ENCODE results near the gene CHCHD10. TPM values are rescaled to one million over a fixed set of nuclear protein-coding genes. Genes with fewer than 3 reads are reported as not detected.
A peak's percentile ranks its signal among the peaks of the same experiment; 100 is the strongest.

CHCHD10 gene
- total and polyA plus RNA-seq, 4 donors: 13.4 to 784 (median 139) TPM

DNA sequence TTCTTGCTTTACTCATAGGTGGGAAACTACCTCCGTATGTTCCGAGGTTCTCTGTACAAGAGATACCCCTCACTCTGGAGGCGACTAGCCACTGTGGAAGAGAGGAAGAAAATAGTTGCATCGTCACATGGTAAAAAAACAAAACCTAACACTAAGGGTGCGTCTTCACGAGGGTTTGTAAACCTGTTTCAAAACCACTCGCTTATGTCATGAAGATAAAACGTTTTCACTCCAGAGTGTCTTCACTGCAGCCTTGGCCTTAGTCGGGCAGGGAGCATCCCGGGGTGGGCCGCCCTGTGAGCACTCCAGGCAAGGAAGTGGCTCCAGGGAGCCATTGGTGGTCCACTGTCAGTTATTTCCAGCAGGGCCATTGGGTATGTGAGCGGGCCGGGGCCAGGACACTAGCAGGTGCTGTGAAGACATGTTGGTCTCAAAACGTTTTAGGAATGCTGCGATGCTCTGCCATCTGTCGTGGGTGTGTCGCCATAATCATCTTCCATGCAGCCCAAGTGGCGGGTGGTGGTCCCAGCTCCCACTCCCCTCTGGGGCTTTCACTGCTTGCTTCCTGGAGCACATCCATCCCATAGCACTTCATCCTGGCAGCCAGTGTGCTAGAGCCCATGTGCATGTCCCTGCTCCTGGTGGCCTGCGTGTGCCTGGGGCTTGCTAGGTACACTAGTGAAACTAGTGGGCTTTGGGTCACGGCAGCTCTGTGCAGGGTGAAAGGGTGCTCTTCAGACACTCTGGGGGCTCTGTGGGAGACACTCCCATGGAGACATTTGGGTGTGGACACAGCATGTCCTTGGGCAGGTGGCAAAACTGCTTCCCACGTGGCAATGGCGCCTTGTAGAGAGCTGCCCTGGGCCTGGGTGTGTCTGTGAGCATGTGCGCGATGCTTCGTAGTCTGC is 24.2 kb upstream of the CHCHD10 start:
- no peaks in the 10 kb centered on the region for H3K9me3 ChIP-seq (ENCODE audit: control insufficient read depth in 4 of 4, low read length in 3 of 4)
- DNase-seq (ENCODE audit: low spot score): no peak
- H3K4me3 ChIP-seq (ENCODE audit: low read depth in 1 of 3, low read length in 3 of 3): no peak overlapping the region
- no peaks in the 10 kb centered on the region for H3K27me3 ChIP-seq (ENCODE audit: control insufficient read depth in 4 of 4, insufficient read depth in 4 of 4, low read length in 3 of 4)
- WGBS: 92% methylated on average over 25 of the region's 25 CpGs
- peaks cover 7 to 36% (median 18%) of the 10 kb centered on the region in 4 donors for H3K36me3 ChIP-seq (ENCODE audit: control insufficient read depth in 4 of 4, insufficient read depth in 3 of 4, low read depth in 1 of 4, low read length in 3 of 4)
- H3K9ac ChIP-seq (ENCODE audit: low read depth in 1 of 2, low read length in 2 of 2): no peak overlapping the region
- no peak overlapping the region for H3K27ac ChIP-seq (ENCODE audit: low read depth in 1 of 2, low read length in 2 of 2)
- peaks cover 0 to 16% (median 8%) of the 10 kb centered on the region in 4 donors for H3K4me1 ChIP-seq (ENCODE audit: control insufficient read depth in 4 of 4, insufficient read depth in 4 of 4, low read length in 3 of 4)
- TF ChIP-seq JUND (IDR thresholded peaks at IDR 0.05): no peak
- TF ChIP-seq HNF4A (conservative IDR thresholded peaks at IDR 0.05): no peak
- TF ChIP-seq, protein P1, sequence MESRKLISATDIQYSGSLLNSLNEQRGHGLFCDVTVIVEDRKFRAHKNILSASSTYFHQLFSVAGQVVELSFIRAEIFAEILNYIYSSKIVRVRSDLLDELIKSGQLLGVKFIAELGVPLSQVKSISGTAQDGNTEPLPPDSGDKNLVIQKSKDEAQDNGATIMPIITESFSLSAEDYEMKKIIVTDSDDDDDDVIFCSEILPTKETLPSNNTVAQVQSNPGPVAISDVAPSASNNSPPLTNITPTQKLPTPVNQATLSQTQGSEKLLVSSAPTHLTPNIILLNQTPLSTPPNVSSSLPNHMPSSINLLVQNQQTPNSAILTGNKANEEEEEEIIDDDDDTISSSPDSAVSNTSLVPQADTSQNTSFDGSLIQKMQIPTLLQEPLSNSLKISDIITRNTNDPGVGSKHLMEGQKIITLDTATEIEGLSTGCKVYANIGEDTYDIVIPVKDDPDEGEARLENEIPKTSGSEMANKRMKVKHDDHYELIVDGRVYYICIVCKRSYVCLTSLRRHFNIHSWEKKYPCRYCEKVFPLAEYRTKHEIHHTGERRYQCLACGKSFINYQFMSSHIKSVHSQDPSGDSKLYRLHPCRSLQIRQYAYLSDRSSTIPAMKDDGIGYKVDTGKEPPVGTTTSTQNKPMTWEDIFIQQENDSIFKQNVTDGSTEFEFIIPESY (IDR thresholded peaks at IDR 0.05): no peak
- TF ChIP-seq, protein P2, sequence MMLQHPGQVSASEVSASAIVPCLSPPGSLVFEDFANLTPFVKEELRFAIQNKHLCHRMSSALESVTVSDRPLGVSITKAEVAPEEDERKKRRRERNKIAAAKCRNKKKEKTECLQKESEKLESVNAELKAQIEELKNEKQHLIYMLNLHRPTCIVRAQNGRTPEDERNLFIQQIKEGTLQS (IDR thresholded peaks at IDR 0.05): no peak
- TF ChIP-seq SP1 (IDR thresholded peaks at IDR 0.05): no peak

DNA sequence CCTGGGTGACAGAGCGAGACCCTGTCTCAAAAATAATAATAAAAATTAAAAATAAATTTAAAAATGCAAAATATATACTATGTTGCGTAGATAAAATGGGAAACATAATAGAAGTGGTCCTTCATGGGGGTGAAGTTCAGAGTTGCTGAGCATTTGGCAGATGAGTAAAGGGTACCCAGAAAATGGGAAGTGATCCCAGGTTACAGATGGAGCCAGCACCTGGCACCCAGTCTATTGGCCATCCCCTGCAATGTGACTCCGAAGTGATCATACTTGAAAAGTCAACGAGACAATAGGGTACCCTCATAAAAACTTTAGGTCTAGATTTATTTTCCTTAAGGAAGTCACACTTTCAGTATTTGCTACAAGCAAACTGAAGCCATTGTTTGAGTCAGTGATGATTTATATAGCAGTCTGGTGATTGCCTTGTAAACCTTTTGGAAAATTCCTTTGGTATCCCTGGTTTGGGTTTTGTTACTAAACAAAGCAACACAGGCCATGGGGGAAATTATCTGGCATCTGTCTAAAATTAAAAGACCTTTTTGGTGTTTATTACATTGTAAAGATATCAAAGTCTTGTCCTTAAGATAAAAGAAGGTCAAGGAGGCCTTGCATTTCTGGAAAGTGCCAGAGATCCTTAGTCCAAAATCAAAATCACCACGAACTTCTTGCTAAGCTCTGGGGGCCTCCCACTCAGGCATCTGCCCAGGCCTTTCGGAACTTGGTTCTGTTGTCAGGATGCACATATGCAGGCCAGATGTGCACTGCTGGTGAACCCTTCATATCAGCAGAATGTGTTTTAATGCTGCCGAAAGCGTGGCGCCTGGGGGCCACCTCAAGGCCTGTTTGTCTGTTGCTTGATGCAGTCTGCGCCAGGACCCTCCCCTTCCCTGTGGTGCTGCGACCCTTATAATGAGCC is 23.3 kb upstream of the CHCHD10 start:
- Histone ChIP-seq H3K4me1 (ENCODE audit: control insufficient read depth in 4 of 4, insufficient read depth in 4 of 4, low read length in 3 of 4) (peaks cover 2 to 22% (median 14%) of the 10 kb centered on the region in 4 donors), H3K27ac (ENCODE audit: low read depth in 1 of 2, low read length in 2 of 2) (no peak overlapping the region), H3K4me3 (ENCODE audit: low read depth in 1 of 3, low read length in 3 of 3) (no peak overlapping the region), H3K27me3 (ENCODE audit: control insufficient read depth in 4 of 4, insufficient read depth in 4 of 4, low read length in 3 of 4) (no peaks in the 10 kb centered on the region), H3K9me3 (ENCODE audit: control insufficient read depth in 4 of 4, low read length in 3 of 4) (no peaks in the 10 kb centered on the region), H3K36me3 (ENCODE audit: control insufficient read depth in 4 of 4, insufficient read depth in 3 of 4, low read depth in 1 of 4, low read length in 3 of 4) (peaks cover 6 to 28% (median 11%) of the 10 kb centered on the region in 4 donors), H3K9ac (ENCODE audit: low read depth in 1 of 2, low read length in 2 of 2) (no peak overlapping the region)
- no peak for DNase-seq (ENCODE audit: low spot score)
- 78% methylated on average over 11 of the region's 11 CpGs for WGBS
- TF ChIP-seq RAD21 (IDR thresholded peaks at IDR 0.05) (no peak), HNF4A (conservative IDR thresholded peaks at IDR 0.05) (no peak), EGR1 (IDR thresholded peaks at IDR 0.05; ENCODE audit: low read depth in 2 of 2) (no peak)

DNA sequence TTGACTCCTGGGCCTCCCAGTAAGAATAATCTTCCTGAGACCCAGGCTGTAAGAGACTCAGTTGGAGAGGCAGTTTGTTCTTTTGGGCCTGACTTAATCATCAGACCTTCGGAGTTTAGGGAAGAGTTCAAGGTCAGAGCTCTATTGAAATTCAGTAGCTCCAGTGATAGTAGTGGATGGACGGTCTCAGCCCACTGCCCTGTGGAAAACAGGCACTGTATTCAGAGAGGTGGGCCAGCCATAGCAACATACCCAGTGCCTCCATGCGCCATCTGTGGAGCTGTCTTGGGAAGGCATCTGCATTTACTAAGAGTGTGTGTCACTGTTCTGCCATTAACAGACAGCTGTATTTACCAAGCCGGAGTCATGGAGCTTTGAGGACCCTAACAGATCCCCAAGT is 21.9 kb upstream of the CHCHD10 start:
- Histone ChIP-seq H3K9me3 (ENCODE audit: control insufficient read depth in 4 of 4, low read length in 3 of 4) (no peaks in the 10 kb centered on the region), H3K27me3 (ENCODE audit: control insufficient read depth in 4 of 4, insufficient read depth in 4 of 4, low read length in 3 of 4) (no peaks in the 10 kb centered on the region), H3K4me1 (ENCODE audit: control insufficient read depth in 4 of 4, insufficient read depth in 4 of 4, low read length in 3 of 4) (peaks cover 3 to 24% (median 16%) of the 10 kb centered on the region in 4 donors), H3K36me3 (ENCODE audit: control insufficient read depth in 4 of 4, insufficient read depth in 3 of 4, low read depth in 1 of 4, low read length in 3 of 4) (peaks cover 3 to 19% (median 7%) of the 10 kb centered on the region in 4 donors), H3K4me3 (ENCODE audit: low read depth in 1 of 3, low read length in 3 of 3) (no peak overlapping the region), H3K9ac (ENCODE audit: low read depth in 1 of 2, low read length in 2 of 2) (no peak overlapping the region), H3K27ac (ENCODE audit: low read depth in 1 of 2, low read length in 2 of 2) (no peak overlapping the region)
- TF ChIP-seq HNF4A (conservative IDR thresholded peaks at IDR 0.05) (peak; percentile 21 to 31), JUND (IDR thresholded peaks at IDR 0.05) (no peak)
- WGBS: 71% methylated on average over 4 of the region's 4 CpGs
- DNase-seq (ENCODE audit: low spot score): no peak
